G401 (cell line): ENCODE data around the gene CDS1. TPM values are rescaled to one million over a fixed set of nuclear protein-coding genes. Genes with fewer than 3 reads are reported as not detected.

Source experiments
- DNase-seq: peaks from one replicate; pipeline ENCODE4 v3.0.0-alpha.2; 2015; ENCODE audit warnings: low spot score
- in situ Hi-C: cut with HindIII; loops from 2 replicates; pipeline ENCODE4 v1.10.0; 2016; ENCODE audit warnings: low sequenced_read_pairs, mixed read lengths
- total RNA-seq: library from RNA; depleted of rRNA; stranded (reverse); fragments of >200 nt; shearing (Covaris generic); gene quantifications from 2 replicates; pipeline ENCODE4 v1.2.3, GENCODE V29; 2014; rRNA removed

CDS1 gene
- total RNA-seq, 1 experiment from 2014 or later: not detected

- in situ Hi-C loops: no loop called here
- DNase-seq: no peak
These were observed 108.3 kb downstream of the CDS1 start for GRCh38 chr4:84691170-84691691.

GRCh38 chr4:84691800-84692199 is 108.9 kb downstream of the CDS1 start:
- in situ Hi-C loops: no loop called here
- DNase-seq: no peak

- no peak for DNase-seq
- in situ Hi-C loops: no loop called here
These were observed 114.2 kb downstream of the CDS1 start for GRCh38 chr4:84697159-84697558.

- in situ Hi-C loops: no loop called here
- no peak for DNase-seq
These were observed 114.8 kb downstream of the CDS1 start for GRCh38 chr4:84697615-84698201.

GRCh38 chr4:84699001-84699671 is 116.2 kb downstream of the CDS1 start:
- in situ Hi-C loops: no loop called here
- no peak for DNase-seq

Other genes starting within 250 kb of the CDS1 start
- not detected in 2 replicates for gene NKX6-1, start 83.8 kb upstream of the CDS1 start, total RNA-seq